GM18526 (cell line): Measurements from ENCODE around the gene LANCL2.

ENCODE experiments used
- POLR2A ChIP-seq: IDR thresholded peaks from 3 replicates; pipeline ENCODE4 v1.6.1; 2011; ENCODE audit not compliant: insufficient read length; ENCODE audit errors: extremely low read depth

Gene LANCL2

GRCh38 chr7:55365205-55365674, at the start of gene LANCL2:
Gene LANCL2, plus strand, starts transcription at chr7:55365337. Its CDS starts 689 bp downstream, at chr7:55366026.
- no peak for TF ChIP-seq POLR2A

GRCh38 chr7:55325371-55325792, 39.8 kb upstream of the LANCL2 start:
- TF ChIP-seq POLR2A = no peak

- TF ChIP-seq POLR2A = no peak
Observed at GRCh38 chr7:55326081-55326835, 38.9 kb upstream of the LANCL2 start.

- TF ChIP-seq POLR2A = no peak
Observed at GRCh38 chr7:55326945-55327626, 38.1 kb upstream of the LANCL2 start.

GRCh38 chr7:55335151-55335550, 30.0 kb upstream of the LANCL2 start:
- no peak for TF ChIP-seq POLR2A

GRCh38 chr7:55335786-55336185, 29.4 kb upstream of the LANCL2 start:
- TF ChIP-seq POLR2A = no peak

- no peak for TF ChIP-seq POLR2A
Observed at GRCh38 chr7:55336540-55336939, 28.6 kb upstream of the LANCL2 start.

GRCh38 chr7:55339033-55340000, 25.8 kb upstream of the LANCL2 start:
- TF ChIP-seq POLR2A = no peak

- TF ChIP-seq POLR2A = no peak
Observed at GRCh38 chr7:55342216-55342871, 22.8 kb upstream of the LANCL2 start.

GRCh38 chr7:55343002-55343781, 21.9 kb upstream of the LANCL2 start:
- no peak for TF ChIP-seq POLR2A

GRCh38 chr7:55343860-55344606, 21.1 kb upstream of the LANCL2 start:
- TF ChIP-seq POLR2A = no peak

- no peak for TF ChIP-seq POLR2A
Observed at GRCh38 chr7:55344840-55345239, 20.3 kb upstream of the LANCL2 start.

- TF ChIP-seq POLR2A = no peak
Observed at GRCh38 chr7:55345292-55345691, 19.8 kb upstream of the LANCL2 start.
